DMS53 treated with DMSO at 0.1 percent for 48 hours (cell line): Measurements from ENCODE around the gene GLIPR2.
A peak's percentile ranks its signal among the peaks of the same experiment; 100 is the strongest.
"Not testable (repeated sequence)": the region's sequence is repeated elsewhere in the genome, so short reads cannot be mapped to it uniquely, and the experiment has no call there.

ENCODE experiments used
- DNase-seq: peaks from one replicate; lab custom pipeline; 2025; ENCODE audit not compliant: unreplicated experiment; lab: John Stamatoyannopoulos, UW

Gene GLIPR2

GRCh38 chr9:36136272-36136893 is at the start of gene GLIPR2:
Gene GLIPR2, plus strand, starts transcription at chr9:36136733. Its CDS starts 46 bp downstream, at chr9:36136779.
- peak; percentile 32 for DNase-seq

GRCh38 chr9:36087054-36087453 is 49.5 kb upstream of the GLIPR2 start:
- DNase-seq: not testable (repeated sequence)

- DNase-seq: no peak
These were observed 48.5 kb upstream of the GLIPR2 start for GRCh38 chr9:36088020-36088419.

GRCh38 chr9:36091026-36091953 is 45.2 kb upstream of the GLIPR2 start:
- DNase-seq: no peak

- no peak for DNase-seq
These were observed 44.5 kb upstream of the GLIPR2 start for GRCh38 chr9:36092014-36092413.

GRCh38 chr9:36092509-36093215 is 43.9 kb upstream of the GLIPR2 start:
- DNase-seq: no peak

- no peak for DNase-seq
These were observed 43.1 kb upstream of the GLIPR2 start for GRCh38 chr9:36093384-36093783.

- DNase-seq: no peak
These were observed 36.8 kb upstream of the GLIPR2 start for GRCh38 chr9:36099718-36100117.

GRCh38 chr9:36100532-36100931 is 36.0 kb upstream of the GLIPR2 start:
- DNase-seq: no peak

- DNase-seq: no peak
These were observed 34.4 kb upstream of the GLIPR2 start for GRCh38 chr9:36101916-36102741.

- peak; percentile 75 for DNase-seq
These were observed 33.6 kb upstream of the GLIPR2 start for GRCh38 chr9:36102742-36103495.

- no peak for DNase-seq
These were observed 27.5 kb upstream of the GLIPR2 start for GRCh38 chr9:36109071-36109470.

- no peak for DNase-seq
These were observed 26.1 kb upstream of the GLIPR2 start for GRCh38 chr9:36110434-36110833.

GRCh38 chr9:36112516-36112915 is 24.0 kb upstream of the GLIPR2 start:
- no peak for DNase-seq

GRCh38 chr9:36113999-36114398 is 22.5 kb upstream of the GLIPR2 start:
- no peak for DNase-seq

GRCh38 chr9:36116593-36116992 is 19.9 kb upstream of the GLIPR2 start:
- no peak for DNase-seq

GRCh38 chr9:36118201-36118600 is 18.3 kb upstream of the GLIPR2 start:
- no peak for DNase-seq

- no peak for DNase-seq
These were observed 17.8 kb upstream of the GLIPR2 start for GRCh38 chr9:36118706-36119105.

- DNase-seq: no peak
These were observed 17.1 kb upstream of the GLIPR2 start for GRCh38 chr9:36119476-36119875.

- no peak for DNase-seq
These were observed 15.8 kb upstream of the GLIPR2 start for GRCh38 chr9:36120705-36121104.
